Activated CD4-positive, alpha-beta T cell treated with anti-CD3 and anti-CD28 coated beads, Interleukin-2, Interleukin-4, amounts not matched to agents 100 ng/mL and 50 ng/mL, durations not matched to agents 16 hours and 8 hours (primary cell): Measurements from ENCODE around the gene ZNF576.
"Not testable (repeated sequence)": the region's sequence is repeated elsewhere in the genome, so short reads cannot be mapped to it uniquely, and the experiment has no call there.

Source experiments
- DNase-seq: peaks from one replicate; pipeline ENCODE4 v3.0.0-alpha.2; 2020; ENCODE audit warnings: low spot score

ZNF576 gene

DNA sequence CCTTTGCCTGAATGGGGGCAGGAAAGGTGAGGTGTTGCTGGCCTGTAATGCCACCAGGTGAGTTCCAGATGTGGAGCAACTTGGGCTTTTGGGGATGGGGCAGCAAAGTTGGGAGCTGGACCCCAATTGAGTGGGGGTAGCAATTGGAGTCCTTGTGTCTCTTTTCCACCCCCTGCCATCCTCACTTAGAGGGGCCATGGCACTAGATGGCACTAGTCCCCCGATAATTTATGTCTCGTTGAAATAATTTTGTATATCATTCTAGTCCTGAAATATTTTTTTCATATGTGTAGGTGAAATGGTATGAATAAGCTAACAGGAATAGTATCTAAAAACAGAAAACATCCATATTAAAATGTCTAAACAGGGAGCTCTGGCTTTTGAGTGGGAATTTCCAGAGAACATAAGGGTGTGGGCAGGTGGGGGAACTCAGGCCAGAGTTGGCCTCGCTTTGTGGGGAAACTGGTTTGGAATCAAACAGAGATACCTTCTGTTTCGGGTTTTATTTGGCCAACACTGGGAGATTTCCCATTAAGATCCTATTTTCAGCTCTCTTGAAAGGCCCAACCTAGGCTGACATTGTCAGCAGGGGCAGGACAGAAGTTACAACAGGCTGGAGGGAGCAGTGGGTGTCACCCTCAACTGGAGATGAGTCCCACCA is 3.4 kb downstream of the ZNF576 start:
- no peak for DNase-seq

DNA sequence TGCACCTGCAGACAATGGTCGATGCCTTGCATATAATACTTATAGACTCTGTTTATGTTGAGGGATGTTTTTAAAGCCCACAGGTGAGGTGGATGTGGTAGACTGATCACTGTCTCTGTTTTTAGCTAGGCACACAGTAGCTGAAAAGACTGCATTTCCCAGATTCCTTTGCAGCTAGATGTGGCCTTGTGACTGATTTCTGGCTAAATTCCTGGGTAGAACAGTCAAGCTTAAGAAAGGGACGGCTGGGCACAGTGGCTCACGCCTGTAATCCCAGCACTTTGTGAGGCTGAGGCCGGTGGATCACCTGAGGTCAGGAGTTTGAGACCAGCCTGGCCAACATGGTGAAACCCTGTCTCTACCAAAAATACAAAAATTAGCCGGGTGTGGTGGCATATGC is 3.9 kb downstream of the ZNF576 start:
- DNase-seq: not testable (repeated sequence)

DNA sequence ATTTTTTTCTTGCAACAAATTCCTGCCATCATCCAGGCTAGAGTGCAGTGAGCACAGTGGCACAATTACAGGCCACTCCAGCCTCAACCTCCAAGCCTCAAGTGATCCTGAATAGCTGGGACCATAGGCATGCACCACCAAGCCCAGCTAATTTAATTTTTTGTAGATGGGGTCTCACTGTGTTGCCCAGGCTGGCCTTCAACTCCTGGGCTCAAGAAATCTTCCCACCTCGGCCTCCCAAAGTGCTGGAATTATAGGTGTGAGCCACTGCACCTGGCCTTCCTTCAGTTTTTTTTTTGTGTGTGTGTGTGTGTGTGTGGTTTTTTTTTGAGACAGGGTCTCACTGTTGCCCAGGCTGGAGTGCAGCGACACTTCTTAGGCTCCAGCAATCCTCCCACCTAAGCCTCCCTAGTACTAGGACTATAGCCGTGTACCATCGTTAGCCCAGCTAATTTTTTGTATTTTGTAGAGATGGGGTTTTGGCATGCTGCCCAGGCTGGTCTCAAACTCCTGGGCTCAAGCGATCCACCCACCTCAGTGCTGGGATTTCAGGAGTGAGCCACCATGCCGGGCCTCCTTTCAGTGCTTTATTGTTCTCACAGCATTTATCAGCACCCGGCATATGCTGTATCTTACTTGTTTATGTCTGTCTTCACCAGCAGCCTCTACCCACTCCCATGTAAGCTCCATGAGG is 9.6 kb downstream of the ZNF576 start:
- DNase-seq: no peak

DNA sequence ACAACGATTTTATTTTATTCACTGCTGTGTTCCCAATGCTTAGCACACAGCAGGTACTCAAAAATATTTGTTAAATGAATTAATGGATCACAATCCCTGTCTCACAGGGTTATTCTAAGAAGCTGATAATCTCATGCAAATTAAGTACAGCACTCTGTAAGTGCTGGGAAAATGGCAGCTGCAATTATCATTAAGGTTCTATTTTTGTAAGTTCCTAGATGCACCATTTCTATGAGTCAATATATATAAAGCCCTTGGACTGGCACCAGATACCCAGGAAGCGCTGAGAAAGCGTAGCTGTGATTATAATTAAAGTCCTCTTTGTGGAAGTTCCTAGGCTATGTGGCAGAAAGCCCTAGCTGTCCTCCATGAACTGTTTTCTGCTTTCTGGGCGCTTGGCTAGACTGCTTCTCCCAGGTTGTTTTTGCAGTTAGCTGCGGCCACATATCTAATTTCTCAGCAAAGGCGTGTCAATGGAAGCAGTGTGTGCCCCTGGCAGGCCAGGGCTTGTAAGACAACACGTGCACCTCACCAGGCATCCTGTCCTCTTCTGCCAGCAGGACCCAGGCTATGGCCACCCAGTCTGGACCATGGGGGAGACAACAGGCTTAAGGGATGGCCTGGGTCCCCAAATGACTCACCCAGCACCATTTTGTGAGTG is 10.3 kb downstream of the ZNF576 start:
- DNase-seq: no peak

DNA sequence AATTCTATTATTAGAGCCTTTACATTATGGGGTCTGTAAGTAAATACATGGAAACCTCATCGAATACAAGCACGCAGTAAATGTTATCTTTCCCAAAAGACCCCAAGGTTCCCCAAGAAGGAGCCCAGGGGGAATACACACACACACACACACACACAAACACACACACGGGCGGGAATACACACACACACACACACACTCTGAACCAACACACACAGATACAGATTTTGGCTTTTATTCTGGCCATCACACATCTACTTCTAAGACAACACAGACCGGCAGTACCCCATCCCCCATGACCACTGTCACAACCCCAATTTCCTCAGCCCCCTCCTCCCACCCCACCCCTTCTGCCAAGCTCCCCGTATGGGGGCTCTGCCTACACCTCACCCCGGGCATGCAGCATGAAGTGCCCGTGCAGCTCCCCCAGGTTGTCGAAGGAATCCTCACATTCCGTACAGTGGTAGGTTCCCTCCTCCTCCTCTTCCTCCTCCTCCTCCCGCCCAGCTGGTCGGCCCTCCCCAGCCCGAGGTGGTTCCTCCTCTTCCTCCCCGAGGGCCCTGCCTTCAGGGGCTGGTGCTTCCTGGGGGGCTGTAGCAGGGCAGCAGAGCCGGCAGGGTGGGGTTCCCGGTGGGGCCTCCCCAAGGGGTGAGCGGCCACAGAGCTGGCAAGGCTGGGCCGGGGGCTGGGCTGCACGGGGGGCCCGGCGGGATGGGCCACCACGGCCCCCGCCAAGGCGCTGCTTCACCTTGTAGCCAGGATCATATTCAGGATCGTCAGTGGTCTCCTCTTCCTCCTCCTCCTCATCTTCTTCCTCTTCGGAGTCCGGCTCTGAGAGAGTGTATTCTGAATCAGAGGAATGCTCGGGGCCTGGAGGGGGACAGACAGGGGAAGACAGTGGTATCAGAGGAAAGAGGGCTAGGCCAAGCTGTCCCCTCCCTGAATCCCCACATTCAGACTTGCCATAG is 11.1 kb downstream of the ZNF576 start:
- no peak for DNase-seq

DNA sequence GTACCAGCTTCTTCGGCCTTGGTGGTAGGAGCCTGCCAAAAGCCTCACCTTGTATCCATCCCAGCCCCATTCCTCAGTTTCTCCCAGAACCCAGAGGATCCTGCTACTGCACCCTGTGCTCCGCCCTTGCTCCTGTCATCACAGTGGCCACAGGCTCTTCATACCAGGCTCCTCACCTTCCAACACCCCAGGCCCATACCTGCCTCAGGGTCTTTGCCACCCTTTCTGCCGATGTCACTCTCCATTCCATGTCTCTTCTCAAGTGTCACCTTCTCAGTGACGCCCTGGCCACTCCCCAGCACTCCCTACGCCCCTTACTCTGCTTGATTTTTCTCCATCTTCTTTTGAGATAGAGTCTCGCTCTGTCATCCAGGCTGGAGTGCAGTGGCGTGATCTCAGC is 13.5 kb downstream of the ZNF576 start:
- no peak for DNase-seq

DNA sequence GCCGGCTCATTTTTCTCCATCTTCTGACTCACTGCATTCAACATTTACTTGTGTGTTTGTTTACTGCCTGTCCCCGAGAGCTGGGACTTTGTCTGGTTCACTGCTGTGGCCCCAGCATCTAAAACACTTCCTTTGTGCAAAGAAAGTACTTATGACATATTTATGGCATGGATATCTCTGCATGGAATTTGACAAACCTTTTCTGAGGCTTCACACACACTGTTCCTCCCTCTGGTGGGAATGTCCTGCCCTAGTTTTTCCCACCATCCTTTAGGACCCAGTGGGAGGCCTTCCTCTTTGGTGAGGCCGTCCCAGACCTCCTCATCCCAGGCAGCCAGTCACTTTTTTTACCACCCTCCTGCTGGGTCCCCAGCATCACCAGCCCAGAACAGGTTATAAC is 14.1 kb downstream of the ZNF576 start:
- DNase-seq: no peak

DNA sequence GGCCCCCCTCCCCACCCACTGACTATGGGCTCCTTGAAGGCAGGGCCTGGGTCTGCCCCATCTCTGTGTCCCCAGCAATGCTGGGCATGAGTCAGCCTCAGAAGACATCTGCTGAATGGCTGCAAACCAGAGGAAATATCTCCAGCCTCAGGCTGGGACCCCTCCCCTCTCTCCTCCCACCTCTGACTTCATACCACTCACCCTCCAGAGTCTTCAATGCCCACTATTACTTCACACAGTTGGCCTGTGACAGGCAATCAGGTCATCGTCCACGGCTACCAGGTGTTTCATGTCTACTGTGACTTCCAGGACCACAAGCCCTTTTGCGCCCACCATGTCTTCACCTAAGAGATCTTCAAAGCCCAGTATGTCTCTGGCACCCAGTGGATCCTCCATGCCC is 15.4 kb downstream of the ZNF576 start, which contains the start of gene SRRM5:
SRRM5 (plus strand) TSS at position 301 of the 400 bp plus-strand sequence; CDS start at position 335, 34 bp downstream.
- no peak for DNase-seq

DNA sequence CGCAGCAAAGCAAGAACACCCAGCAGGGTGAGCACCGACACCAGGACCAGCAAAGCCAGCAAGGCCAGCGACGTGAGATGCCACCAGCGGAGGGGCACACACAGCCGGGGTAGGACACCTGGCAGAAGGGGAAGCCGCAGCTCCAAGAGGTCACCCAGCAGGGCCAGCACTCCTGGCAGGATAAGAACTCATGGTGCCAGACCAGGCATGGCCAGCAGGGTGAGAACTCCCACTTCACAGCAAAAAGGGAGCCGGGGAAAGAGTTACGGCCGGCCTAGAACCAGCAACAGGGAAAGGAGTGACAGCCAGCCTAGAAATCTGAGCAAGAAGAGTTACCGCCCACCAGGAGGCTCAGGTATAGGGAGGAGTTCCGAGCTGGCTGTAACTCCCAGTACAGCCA is 16.0 kb downstream of the ZNF576 start:
- no peak for DNase-seq

DNA sequence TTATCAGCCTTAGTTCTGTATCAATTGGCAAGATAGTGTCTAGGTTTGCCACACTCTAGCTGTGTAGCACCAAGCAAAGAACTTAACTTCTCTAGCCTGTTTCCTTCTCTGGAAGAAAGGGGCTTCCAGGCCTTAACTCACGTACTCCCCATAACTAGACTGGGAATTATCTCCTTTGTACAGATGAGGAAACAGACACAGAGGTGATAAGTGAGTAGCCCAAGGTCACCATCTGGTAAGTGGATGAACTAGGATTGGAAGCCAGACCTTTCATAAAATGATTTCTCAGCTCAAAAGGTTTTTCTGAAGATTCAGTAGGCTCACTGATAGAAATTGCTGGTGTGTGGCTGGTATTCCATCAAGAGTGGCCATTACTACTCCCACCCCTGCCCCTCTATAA is 19.9 kb downstream of the ZNF576 start:
- DNase-seq: no peak

DNA sequence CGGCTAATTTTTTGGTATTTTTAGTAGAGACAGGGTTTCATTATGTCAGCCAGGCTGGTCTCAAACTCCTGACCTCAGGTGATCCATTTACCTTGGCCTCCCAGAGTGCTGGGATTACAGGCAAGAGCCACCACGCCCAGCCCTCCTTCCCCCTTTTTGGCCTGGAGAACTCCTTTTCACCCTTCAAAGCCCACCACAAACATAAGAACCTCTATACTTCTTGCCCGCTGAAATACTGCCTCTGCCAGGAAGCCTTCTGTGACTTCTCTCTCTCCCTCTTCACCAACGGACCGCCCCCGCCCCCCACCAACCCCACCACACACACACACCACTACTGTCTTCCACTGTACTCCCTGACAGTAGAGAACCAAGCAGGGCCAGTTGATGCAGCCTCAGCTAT is 20.6 kb downstream of the ZNF576 start:
- no peak for DNase-seq

DNA sequence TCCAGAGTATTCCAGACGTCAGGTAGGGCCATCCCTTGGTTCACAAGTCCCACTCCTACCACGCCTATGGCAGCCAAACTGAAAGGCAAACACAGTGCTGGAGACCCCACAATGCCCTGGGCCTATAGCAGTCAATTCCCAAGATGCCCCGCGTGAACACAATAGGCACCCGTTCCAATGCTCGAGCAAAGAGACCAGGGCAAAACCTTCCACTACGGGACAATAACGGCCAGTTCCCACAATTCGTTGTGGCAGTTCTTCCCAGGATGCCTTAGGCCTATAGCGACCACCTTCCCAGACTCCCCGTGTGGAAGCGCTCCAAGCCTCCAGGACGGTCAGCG is 22.5 kb downstream of the ZNF576 start:
- peak; percentile 65 for DNase-seq

DNA sequence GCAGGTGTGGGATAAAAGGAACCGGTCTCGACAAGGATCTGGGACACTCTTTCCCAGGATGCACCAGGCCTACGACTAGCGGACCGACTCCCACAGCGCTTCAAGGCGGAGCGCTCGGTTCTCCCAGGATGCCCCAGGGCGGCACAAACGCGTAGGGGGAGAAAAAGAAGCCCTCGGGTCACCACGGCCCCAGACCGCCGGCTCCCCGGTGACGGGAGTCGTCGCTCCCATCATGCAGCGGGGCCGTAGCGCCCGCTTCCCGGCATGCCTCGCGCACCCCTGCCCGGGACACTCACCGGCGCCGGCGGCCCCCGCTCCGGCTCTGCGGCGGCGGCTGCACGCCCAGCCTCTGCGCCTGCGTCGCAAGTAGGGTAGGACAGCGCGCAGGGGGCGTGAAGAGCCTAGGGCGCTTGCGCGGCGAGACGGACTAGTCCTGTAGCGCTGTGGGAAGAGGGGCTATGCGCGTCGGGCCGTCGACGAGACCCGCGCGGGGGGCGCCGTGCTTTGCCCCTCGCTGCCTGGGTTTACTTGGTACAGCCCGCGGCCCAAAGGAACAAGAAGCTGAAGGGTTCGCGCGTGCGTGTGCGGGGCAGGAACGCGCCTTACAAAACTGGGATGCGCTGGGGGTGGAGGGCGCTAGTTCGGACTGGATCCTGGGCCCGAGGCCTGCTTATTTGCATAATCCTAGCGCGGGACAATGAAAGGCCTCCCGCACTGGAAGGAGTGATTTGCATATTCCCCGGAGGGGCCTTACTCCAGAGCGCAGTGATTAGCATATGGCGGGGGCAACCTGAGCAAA is 23.1 kb downstream of the ZNF576 start, which contains the start of gene ZNF428:
ZNF428 (minus strand) TSS at position 368 of the 799 bp plus-strand sequence. CDS start 5,325 bp downstream, outside the sequence.
- DNase-seq: peak; percentile 91

DNA sequence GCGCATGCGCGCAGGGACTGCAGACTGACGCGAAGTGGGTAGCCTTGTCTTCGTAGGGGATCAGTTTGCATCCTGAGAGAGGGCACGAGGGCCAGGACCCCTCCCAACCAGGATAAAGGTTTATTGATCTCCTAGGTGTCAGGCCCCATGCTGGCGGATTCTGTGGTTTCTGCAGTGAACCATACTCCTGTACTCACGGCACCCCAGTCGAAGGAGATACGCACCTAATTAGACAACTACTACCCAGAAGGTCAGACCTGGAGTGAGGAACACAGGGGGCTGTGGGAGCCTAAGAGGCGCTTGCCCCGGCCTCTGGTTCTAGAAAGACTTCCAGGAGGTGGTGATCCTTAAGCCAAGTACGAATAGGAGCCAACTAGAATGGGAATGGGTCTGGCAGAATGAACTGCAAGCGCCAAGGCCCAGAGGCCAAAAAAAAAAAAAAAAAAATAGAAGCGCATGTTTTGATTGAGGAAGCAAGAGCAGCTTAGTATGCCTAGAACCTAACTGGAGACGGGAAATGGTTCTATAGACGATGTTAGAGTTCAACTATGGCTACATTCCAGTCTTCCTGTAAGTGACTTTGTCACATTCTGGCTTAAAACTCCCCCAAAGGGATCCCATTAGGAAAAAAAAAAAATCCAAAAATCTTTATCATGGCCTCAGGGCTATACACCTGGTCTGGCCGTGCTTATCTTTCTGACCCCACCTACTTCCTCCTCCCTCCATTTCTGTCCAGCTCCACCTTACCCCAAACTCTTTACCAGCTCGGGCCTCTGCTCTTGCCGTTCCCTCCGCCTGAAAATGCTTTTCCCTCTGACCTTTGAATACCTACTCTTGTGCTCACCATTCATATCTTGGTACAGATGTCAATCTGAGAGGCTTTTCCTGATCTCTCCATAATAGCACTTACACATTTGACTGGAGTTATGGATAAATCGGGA is 23.9 kb downstream of the ZNF576 start:
- no peak for DNase-seq

DNA sequence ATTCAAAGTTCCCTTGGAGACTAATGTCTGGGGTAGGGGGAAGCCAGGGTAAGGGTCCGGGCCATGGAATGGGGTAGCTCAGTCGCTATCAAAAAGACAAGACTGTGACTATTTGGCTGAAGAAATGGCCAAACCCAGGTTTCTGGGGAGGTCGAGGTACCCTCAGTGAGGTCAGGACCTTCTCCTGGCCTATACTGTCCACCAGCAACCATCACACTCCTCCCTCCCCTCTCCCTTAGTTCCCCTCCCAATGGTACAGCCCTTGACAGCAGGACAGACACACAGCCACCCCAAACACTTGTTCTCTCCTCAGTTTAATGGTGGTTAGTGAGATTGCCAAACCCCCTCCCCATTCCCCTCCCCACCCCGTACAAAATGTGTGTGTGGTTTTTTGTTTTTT is 25.7 kb downstream of the ZNF576 start:
- DNase-seq: no peak

DNA sequence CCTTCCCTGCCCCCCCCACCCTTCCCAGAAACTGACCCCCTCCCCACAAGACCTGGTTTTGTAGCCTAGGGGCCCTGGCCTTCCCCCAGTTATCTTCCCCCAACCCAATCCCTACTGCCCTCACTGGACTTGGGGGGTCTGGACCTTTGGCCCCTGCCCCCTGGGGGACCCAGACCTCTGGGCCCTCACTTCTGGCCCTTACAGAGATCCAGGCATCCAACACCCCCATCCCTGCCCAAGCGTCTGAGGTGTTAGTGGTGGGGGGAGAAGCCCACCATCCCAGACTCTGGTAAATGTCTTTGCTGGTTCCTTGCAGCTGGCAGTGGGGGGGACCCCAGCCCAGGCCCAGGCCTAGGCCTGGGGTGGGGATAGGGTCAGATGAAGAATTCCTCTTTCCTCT is 26.6 kb downstream of the ZNF576 start:
- no peak for DNase-seq

DNA sequence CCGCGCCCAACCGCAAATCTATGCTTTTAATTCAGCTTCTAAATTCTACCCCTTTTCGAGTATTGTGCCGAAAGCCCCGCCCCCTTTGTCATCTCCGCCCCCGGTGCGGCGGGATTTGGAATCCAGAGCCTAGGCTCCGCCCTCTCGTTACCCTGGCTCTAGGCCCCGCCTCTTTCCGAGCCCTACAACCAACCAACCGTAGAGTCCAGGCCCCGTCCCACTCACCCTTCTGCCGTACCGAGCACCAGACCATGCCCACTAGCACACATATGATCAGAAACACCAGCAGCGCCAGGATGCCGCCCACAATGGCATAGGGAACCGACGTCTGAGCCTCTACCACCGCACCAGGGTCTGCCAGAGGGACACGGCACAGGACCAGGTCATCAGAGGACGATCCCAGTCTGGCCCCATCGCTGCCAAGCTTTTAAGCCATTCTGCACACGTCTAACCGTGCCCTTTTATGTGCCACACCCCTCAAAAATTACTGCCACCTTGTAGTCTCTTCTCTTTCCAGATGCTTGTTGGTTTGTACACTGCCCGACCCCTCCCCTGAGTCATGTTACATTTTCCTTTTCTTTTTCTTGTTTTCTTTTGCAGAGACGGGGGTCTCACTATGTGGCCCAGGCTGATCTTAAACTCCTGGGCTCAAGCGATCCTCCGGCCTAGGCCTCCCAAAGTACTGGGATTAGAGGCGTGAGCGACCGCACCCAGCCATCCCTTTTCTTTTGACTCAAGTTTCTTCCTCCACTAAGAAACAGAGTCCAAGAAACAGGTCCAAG is 27.7 kb downstream of the ZNF576 start:
- DNase-seq: no peak

DNA sequence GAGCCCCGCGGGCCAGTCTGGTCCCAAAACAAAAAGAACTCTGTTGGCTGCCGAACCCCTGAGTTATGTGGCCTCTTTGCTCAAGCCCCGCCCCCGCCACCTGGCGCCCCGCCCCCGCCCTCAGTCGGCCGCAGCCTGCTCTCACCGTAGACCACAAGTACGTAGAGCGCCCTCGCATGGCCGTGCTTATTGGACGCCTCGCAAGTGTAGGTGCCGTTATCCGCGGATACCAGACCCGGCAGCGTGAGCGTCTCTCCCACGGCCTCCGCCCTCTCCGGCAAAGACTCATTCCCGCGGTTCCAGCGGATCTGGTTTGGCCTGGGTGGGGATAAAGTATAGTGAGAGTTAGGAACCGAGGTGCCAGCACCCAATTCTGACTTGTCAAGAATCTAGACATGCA is 28.5 kb downstream of the ZNF576 start:
- DNase-seq: peak; percentile 89

DNA sequence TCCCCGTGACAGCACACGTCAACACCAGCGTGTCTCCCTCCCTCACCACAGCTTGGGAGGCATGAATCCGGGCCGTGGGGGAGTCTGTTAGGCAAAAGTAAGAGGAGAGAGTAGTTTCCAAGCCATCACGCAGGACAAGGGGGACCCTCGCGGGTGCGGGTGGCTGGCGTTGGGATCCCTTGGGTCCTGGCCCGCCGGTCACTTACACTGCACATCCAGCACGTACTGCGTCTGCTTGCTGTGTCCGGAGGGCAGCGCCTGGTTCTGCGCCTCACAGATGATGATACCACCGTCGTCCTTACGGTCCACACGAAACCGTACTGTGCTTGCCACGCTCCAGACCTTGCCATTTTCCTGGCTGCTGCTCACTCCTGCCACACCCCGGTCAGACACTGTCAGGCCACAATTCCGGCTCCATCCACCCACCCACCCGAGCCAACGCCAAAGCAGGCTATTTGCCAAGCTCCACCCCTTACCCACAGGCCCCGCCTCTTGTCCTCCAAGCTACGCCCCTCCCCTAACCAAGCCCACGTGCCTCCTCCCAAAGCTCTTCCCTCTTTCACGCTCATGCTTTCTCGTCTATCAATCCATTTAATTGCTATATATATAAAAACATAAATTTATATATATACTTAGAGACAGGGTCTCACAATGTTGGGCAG is 29.7 kb downstream of the ZNF576 start:
- DNase-seq: peak; percentile 27
